Esophagus squamous epithelium (tissue), 4 donors: Measurements from ENCODE around the gene GRPEL1.

Source experiments
- POLR2A ChIP-seq, 4 donors: fragments of 450-650 bp; IDR thresholded peaks; one replicate each; pipeline ENCODE4 v1.6.1; 2017; ENCODE audit warnings: antibody characterized with exemption in 4 of 4, mild to moderate bottlenecking in 4 of 4, moderate library complexity in 3 of 4
- TF ChIP-seq, protein P1 (sequence below), 6 experiments: fragments of 450-650 bp in 4 of 6; fragments of 200-600 bp in 2 of 6; sonication (generic) in 2 of 6; IDR thresholded peaks; one replicate each; pipeline ENCODE4 v1.5.1; 2016 to 2019; ENCODE audit warnings: antibody characterized with exemption in 6 of 6, mild to moderate bottlenecking in 4 of 6, moderate library complexity in 4 of 6

DNA sequence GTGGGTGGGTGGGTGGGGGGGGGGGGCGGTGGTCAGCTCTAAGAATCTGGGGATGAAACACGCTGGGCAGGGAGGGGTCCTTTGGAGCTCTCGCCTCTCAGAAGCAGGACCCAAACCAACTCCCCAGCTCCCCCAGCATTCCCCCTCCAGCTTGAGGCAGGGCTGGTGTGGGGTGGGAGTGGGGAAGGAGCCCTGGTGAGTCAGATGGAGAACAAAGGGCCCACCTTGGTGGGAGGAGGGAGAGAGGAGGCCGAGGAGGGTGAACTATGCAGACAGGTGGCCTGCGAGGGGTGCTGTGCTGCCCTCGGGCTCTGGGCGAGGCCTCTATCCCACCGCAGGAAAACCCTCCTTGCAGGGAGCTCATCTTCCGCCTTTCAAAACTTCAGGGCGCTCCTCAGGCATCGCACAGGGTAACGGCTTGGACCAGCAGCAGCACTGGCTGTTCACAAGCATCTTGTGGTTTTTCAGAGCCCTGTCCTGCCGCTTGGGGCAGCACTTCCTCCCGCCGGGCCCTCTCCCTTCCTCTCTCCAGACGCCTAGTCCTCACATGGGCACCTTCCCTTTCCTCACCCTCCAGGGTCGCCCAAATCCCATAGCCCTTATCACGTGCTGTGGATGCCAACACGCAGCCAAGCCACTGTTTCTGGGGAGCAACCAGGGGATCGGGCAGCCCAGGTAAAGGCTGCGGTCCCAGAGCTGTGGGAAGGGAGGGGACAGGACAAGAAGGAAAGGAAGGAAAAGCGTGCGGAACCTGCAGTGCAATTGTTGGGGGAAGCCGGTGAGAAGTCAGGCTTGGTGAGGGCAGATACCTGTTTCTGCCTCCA is 34.0 kb upstream of the GRPEL1 start:
- TF ChIP-seq POLR2A (IDR thresholded peaks at IDR 0.05): no peak
- TF ChIP-seq, protein P1, sequence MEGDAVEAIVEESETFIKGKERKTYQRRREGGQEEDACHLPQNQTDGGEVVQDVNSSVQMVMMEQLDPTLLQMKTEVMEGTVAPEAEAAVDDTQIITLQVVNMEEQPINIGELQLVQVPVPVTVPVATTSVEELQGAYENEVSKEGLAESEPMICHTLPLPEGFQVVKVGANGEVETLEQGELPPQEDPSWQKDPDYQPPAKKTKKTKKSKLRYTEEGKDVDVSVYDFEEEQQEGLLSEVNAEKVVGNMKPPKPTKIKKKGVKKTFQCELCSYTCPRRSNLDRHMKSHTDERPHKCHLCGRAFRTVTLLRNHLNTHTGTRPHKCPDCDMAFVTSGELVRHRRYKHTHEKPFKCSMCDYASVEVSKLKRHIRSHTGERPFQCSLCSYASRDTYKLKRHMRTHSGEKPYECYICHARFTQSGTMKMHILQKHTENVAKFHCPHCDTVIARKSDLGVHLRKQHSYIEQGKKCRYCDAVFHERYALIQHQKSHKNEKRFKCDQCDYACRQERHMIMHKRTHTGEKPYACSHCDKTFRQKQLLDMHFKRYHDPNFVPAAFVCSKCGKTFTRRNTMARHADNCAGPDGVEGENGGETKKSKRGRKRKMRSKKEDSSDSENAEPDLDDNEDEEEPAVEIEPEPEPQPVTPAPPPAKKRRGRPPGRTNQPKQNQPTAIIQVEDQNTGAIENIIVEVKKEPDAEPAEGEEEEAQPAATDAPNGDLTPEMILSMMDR (IDR thresholded peaks at IDR 0.05): peak; percentile 44 to 80 (median 68)
